Ovary (tissue), 3 donors: ENCODE data around the gene TMEM156.

Source experiments
- CTCF ChIP-seq, 3 donors: fragments of 450-650 bp in 2 of 3; fragments of 200-600 bp in 1 of 3; IDR thresholded peaks; one replicate each; pipeline versions ENCODE4 v1.5.1 to v1.8.0; 2016 to 2022; ENCODE audit warnings: antibody characterized with exemption in 3 of 3, mild to moderate bottlenecking in 1 of 3
- EP300 ChIP-seq: sonication (generic); formaldehyde crosslinking; IDR thresholded peaks from one replicate; pipeline ENCODE4 v1.6.1; 2017; ENCODE audit warnings: antibody characterized with exemption
- POLR2A ChIP-seq: fragments of 450-650 bp; IDR thresholded peaks from one replicate; pipeline ENCODE4 v1.6.1; 2017; ENCODE audit warnings: antibody characterized with exemption, mild to moderate bottlenecking, moderate library complexity
- donor health status: DM: no; HTN: no; CAD: no.

GRCh38 chr4:38946919-38947318 lies 85.3 kb downstream of the TMEM156 start:
- TF ChIP-seq CTCF (IDR thresholded peaks at IDR 0.05): no peak
- no peak for TF ChIP-seq EP300
- no peak for TF ChIP-seq POLR2A
